Effector memory CD4-positive, alpha-beta T cell (primary cell): ENCODE measurements around the gene TNXB.
"Not testable (repeated sequence)": the region's sequence is repeated elsewhere in the genome, so short reads cannot be mapped to it uniquely, and the experiment has no call there.

Experiments
- DNase-seq, 3 donors: peaks; one replicate each; pipeline ENCODE4 v3.0.0-alpha.2; 2020
- H3K27ac ChIP-seq: 2 replicates; pipeline ENCODE4 v1.7.0; 2013; ENCODE audit warnings: mild to moderate bottlenecking, low read length, moderate library complexity; ENCODE audit not compliant: insufficient read depth, poor library complexity, severe bottlenecking
- H3K27me3 ChIP-seq: replicated peaks from 2 replicates; pipeline ENCODE4 v1.7.0; 2013; ENCODE audit warnings: mild to moderate bottlenecking, low read length; ENCODE audit not compliant: insufficient read depth, control insufficient read depth, poor library complexity, severe bottlenecking
- H3K36me3 ChIP-seq: 2 replicates; pipeline ENCODE4 v1.7.0; 2013; ENCODE audit warnings: mild to moderate bottlenecking, low read length, moderate library complexity; ENCODE audit not compliant: control insufficient read depth, insufficient read depth
- H3K4me1 ChIP-seq: 2 replicates; pipeline ENCODE4 v1.7.0; 2013; ENCODE audit warnings: low read length, mild to moderate bottlenecking; ENCODE audit not compliant: control insufficient read depth, insufficient read depth, poor library complexity, severe bottlenecking
- H3K4me3 ChIP-seq: 2 replicates; pipeline ENCODE4 v1.7.0; 2013; ENCODE audit warnings: low read length, low read depth, mild to moderate bottlenecking; ENCODE audit not compliant: insufficient read depth, poor library complexity, severe bottlenecking
- H3K9me3 ChIP-seq: 2 replicates; pipeline ENCODE4 v1.7.0; 2013; ENCODE audit warnings: mild to moderate bottlenecking, low read length, moderate library complexity; ENCODE audit not compliant: control insufficient read depth

Gene TNXB

DNA sequence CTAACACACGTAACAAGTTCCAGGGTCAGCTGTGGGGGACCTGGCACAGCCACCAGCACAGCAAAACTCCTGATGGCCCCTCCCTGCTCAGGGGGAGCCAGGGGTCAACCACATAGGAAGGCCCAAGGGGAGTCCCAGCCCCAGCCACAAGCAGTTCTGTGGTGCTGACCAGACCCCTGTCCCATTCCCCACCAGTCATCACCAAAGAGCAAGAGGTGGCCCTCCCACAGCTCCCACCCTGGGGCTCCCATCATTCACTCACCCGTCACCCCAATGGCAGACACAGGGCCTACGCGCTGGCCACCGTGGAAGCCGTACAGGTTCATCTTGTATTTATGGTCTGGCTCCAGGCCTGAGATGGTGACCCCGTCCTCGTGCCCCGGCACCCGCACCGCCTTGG, 59.4 kb downstream of the TNXB start:
- H3K4me3 ChIP-seq, H3K9me3 ChIP-seq, H3K36me3 ChIP-seq, H3K27me3 ChIP-seq, H3K27ac ChIP-seq, DNase-seq, H3K4me1 ChIP-seq: not testable (repeated sequence)

DNA sequence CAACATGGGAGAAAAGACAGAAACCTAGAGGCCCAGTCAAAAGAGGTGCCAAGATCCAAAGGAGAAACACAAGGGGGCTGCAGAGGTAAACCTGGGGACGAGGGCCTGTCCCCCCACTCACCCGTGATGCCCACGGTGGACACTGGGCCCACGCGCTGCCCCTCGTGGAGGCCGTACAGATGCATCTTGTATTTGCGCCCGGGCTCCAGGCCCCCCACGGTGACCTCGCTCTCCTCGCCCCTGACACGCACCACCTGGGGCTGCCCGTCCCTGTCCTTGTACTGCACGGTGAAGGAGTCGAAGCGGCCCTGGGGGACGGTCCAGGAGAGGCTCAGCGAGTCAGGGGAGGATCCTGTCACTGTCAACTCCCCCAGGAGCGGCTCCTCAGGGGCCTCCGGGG, 60.0 kb downstream of the TNXB start:
- not testable (repeated sequence) for H3K27me3 ChIP-seq, H3K9me3 ChIP-seq, DNase-seq, H3K36me3 ChIP-seq, H3K4me1 ChIP-seq, H3K4me3 ChIP-seq, H3K27ac ChIP-seq

DNA sequence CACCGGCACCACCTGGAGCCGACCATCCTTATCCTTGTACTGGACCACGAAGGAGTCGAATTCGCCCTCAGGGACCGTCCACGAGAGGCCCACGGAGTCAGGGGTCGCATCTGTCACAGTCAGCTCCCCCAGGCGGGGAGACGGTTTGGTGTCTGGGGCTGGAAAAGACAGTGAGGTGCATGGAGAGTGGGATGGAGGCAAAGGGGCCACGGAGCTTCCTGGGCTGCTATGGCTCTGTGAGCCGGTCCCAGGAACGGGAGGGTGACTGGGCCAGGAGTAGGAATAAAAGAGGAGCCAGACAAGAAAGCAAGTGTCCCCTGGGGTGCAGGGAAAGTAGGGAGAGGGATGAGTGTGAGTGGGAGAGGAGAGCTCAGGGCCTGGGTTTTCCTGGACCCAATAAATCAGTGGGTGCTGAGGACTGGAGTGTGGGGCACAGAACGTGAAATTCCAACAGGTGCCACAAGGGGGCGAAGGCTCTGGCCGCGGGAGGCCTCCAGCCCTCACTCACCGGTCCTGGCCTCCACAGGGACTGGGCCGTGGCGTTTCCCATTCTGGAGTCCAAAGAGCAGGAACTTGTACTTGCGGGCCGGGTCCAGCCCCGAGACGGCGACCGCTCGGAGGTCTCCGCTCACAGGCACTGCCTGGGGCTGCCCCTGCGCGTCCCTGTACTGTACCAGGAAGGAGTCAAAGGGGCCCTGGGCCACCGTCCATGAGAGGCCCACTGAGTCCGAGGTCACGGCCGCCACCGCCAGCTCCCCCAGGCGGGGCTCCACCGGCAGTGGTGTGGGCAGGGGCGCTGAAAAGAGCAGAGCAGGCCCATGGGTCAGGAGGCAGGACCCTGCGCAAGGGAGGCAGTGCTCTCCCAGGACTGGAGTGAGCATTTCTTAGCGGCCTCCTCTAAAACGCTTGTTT, 61.0 kb downstream of the TNXB start:
- no peaks in the 10 kb centered on the region for H3K27me3 ChIP-seq
- H3K27ac ChIP-seq: no peak overlapping the region
- H3K4me3 ChIP-seq: no peak overlapping the region

DNA sequence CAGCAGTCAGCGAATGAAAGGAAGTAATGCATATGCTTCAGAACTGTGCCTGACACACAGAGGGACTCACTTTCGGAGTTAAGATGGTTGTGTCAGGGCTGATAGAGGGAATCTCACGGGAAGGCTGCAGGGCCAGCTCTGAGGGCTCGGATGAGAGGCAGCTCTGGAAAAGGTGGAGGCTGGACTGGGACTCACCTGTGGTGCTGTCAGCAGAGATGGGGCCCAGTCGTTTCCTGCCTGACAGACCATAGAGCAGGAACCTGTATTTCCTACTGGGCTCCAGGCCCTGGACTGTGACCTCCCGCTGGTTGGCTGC, 61.6 kb downstream of the TNXB start:
- DNase-seq: no peak
- H3K27ac ChIP-seq: no peak overlapping the region
- H3K36me3 ChIP-seq: no peaks in the 10 kb centered on the region
- no peaks in the 10 kb centered on the region for H3K27me3 ChIP-seq
- no peaks in the 10 kb centered on the region for H3K9me3 ChIP-seq
- no peaks in the 10 kb centered on the region for H3K4me1 ChIP-seq
- no peak overlapping the region for H3K4me3 ChIP-seq

More for the DNA sequence above, 61.0 kb downstream of the TNXB start:
- DNase-seq: peak; percentile 22 to 36 (median 32)
- no peaks in the 10 kb centered on the region for H3K4me1 ChIP-seq
- H3K36me3 ChIP-seq: no peaks in the 10 kb centered on the region
- H3K9me3 ChIP-seq: no peaks in the 10 kb centered on the region

DNA sequence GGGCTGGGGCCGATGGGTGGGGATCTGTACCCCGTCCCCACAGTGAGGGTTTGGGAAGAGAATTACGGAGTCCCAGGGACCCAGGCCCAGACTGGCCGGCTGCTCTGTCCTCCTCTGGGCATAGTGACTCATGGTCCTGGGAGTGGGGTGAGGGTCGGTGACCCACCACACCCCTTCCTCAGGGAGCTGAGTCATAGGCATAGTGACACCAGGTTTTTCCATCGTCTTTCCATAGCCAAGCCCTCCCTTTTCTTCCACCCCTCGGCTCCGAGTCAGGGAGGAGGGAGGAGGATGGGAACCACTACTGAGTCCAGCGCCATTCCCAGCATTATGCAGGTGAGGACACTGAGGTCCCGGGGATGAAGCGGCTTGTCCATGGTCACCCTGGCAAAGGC, 62.1 kb downstream of the TNXB start:
- Histone ChIP-seq H3K4me3 (no peak overlapping the region), H3K36me3 (no peaks in the 10 kb centered on the region), H3K4me1 (no peaks in the 10 kb centered on the region), H3K27me3 (no peaks in the 10 kb centered on the region), H3K9me3 (no peaks in the 10 kb centered on the region), H3K27ac (no peak overlapping the region)
- DNase-seq: no peak

DNA sequence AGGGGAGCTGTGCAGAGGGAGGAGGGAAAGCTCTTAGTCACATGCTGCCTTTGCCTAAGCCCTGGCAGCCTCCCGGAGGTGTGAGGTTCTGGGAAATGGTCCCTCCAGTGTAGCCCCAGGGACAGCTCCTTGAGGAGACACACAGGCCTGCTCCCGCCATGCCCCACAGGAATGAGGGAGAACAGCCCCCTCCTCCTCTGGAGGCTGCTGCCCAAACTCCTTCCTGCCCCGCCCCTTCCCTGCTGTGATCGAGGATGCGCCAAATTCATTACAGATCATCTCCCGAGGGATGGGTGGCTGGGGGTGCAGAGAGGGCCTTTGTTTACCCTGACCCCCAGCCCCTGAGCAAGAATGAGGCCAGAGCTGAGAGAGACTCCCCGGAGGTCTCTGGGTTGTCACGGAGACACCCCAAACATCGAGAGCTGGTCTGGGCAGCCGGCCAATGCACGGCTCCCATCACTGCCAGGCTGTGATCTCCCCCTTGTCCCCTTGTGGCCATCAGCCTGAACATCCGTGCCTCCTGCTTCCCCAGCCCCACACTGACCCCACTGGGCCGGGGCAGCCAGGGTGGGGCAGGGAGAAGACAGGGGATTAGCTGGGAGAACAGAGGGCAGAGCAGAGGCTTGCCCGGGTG, 62.6 kb downstream of the TNXB start:
- H3K9me3 ChIP-seq: no peaks in the 10 kb centered on the region
- no peaks in the 10 kb centered on the region for H3K4me1 ChIP-seq
- no peak overlapping the region for H3K27ac ChIP-seq
- no peaks in the 10 kb centered on the region for H3K27me3 ChIP-seq
- no peaks in the 10 kb centered on the region for H3K36me3 ChIP-seq
- DNase-seq: no peak
- H3K4me3 ChIP-seq: no peak overlapping the region

DNA sequence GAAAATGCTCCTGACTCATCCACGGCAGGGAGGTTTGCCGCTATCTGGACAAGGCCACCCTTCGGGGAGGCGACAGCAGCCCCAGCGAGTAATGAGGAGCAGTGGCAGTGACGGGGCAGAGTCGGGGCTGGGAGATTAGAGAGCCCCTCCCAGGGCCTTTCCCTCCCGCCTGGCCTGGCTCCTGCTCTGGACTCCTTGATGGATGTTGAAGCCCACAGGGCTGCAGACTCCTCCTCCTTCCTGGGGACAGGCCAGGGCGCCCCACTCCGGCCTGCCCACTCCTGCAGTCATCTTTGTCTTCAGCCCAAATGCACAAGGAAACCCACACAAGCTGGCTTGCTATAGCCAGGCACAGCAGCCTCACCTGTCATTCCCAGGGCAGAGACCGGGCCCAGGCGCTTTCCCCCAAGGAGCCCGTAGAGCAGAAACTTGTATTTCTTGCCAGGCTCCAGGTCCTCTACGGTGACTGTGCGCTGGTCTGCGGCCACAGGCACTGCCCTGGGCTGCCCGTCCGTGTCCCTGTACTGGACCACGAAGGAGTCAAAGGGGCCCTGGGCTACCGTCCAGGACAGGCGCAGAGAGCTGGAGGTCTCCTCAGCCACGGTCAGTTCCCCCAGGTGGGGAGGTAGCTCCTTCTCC, 63.2 kb downstream of the TNXB start:
- no peak for DNase-seq
- no peaks in the 10 kb centered on the region for H3K4me1 ChIP-seq
- H3K4me3 ChIP-seq: no peak overlapping the region
- no peak overlapping the region for H3K27ac ChIP-seq
- H3K27me3 ChIP-seq: no peaks in the 10 kb centered on the region
- no peaks in the 10 kb centered on the region for H3K9me3 ChIP-seq
- no peaks in the 10 kb centered on the region for H3K36me3 ChIP-seq

DNA sequence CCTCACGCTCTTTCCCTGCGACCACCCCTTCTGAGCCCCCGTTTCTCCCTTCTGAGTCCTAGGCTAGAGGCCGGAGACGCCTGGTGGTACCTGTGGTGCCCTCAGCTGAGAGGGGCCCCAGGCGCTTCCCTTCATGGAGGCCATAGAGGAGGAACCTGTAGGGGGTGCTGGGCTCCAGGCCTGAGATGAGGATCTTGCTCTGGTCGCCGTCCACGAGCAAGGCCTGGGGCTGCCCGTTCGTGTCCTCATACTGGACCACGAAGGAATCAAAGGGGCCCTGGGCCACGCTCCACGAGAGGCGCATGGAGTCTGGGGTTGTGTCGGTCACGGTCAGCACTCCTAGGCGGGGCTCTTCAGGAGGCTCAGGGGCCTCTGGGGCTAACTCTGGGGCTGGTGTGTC, 64.2 kb downstream of the TNXB start:
- not testable (repeated sequence) for H3K4me3 ChIP-seq, DNase-seq, H3K9me3 ChIP-seq, H3K36me3 ChIP-seq, H3K4me1 ChIP-seq, H3K27me3 ChIP-seq, H3K27ac ChIP-seq

DNA sequence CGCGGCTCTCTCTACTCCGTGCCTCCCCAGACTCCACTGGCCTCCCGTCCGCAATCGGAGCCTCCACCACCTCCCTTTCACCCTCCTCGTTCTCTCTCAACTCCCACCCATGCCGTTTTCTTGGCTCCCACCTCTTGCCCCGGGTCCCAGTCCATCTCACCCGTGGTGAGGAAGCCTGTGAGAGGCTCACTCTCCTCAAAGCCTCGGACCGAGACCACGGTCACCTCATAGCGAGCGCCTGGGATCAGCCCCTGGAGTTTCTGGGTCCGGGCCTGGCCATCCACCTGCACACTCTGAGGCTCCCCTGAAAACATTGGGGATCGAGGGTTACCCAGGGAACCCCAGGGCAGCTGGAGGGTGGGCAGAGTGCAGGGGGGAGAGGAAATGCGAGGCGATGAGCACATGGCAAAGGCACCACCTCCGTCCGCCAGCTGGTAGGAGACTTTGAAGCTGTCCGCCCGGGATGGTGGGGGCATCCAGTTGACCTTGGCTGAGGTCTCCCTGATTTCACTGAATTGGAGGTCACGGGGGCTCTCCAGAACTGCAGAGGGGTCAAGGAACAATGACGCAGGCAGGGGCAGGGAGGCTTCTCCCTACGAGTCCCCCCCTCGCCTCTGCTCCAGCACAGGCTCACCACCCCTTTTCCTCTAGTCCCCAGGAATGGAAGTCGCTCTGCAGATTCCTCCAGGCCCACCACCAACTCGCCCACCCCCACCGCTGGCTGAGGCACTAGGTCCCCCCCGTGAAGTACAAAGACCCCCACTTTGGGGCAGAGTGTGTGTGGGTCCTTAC, 65.4 kb downstream of the TNXB start:
- not testable (repeated sequence) for H3K4me3 ChIP-seq, DNase-seq, H3K4me1 ChIP-seq, H3K9me3 ChIP-seq, H3K27me3 ChIP-seq, H3K27ac ChIP-seq, H3K36me3 ChIP-seq
